ENCODE data around the gene RAMP2.

DNA sequence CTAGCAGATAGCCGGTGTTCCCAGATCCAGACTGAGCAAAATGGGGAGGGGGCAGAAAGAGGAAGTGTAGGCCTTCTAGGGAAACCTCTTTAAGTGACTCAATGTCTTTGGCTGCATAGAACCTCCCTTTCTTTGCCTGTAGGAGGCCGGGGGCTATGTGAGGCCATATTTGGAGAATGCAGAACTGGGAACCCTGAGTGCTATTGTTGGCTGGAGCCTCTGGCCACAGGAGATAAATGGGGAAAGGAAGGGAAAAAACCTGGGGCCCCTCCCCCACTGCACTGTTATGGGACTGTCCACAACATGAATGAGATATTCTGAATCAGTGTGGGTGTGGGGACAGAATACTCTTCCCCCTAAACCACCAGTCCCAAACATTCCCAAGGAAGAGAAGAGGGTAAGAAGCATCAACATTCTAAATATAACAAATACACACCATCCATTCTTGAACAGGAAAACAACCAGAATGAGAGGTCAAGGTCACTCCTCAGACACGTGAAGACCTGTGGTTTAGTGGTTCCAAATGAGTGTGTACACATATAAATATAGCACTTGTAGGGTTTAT lies 14.6 kb downstream of the RAMP2 start:
- TF ChIP-seq POLR2A (IDR thresholded peaks at IDR 0.05; ENCODE audit: low read length) (no peak), GATA1 (IDR thresholded peaks at IDR 0.05; ENCODE audit: low read depth, low read length) (no peak)
